COLO668 (cell line): Measurements from ENCODE around the gene LAYN.
A peak's percentile ranks its signal among the peaks of the same experiment; 100 is the strongest.

ENCODE experiments used
- DNase-seq: peaks from one replicate; lab custom pipeline; 2025; ENCODE audit not compliant: unreplicated experiment; lab: John Stamatoyannopoulos, UW

LAYN gene

GRCh38 chr11:111561306-111561705, 20.8 kb downstream of the LAYN start:
- no peak for DNase-seq

- DNase-seq = no peak
Measured at GRCh38 chr11:111561791-111562325, 21.3 kb downstream of the LAYN start.

- no peak for DNase-seq
Measured at GRCh38 chr11:111562692-111563389, 22.3 kb downstream of the LAYN start.

GRCh38 chr11:111565114-111565720, 24.7 kb downstream of the LAYN start:
- peak; percentile 44 for DNase-seq

- DNase-seq = no peak
Measured at GRCh38 chr11:111566324-111566723, 25.8 kb downstream of the LAYN start.

- no peak for DNase-seq
Measured at GRCh38 chr11:111569476-111569875, 29.0 kb downstream of the LAYN start.

GRCh38 chr11:111570796-111571195, 30.3 kb downstream of the LAYN start:
- no peak for DNase-seq

- no peak for DNase-seq
Measured at GRCh38 chr11:111571829-111572501, 31.4 kb downstream of the LAYN start.

- DNase-seq = no peak
Measured at GRCh38 chr11:111572581-111572980, 32.1 kb downstream of the LAYN start.

- DNase-seq = no peak
Measured at GRCh38 chr11:111573821-111574249, 33.3 kb downstream of the LAYN start.

- no peak for DNase-seq
Measured at GRCh38 chr11:111574373-111575225, 34.1 kb downstream of the LAYN start.

- DNase-seq = no peak
Measured at GRCh38 chr11:111575740-111576139, 35.2 kb downstream of the LAYN start.

GRCh38 chr11:111577821-111578220, 37.3 kb downstream of the LAYN start:
- no peak for DNase-seq

GRCh38 chr11:111581341-111581740, 40.8 kb downstream of the LAYN start:
- DNase-seq = no peak

- DNase-seq = no peak
Measured at GRCh38 chr11:111582163-111582562, 41.6 kb downstream of the LAYN start.

GRCh38 chr11:111582881-111583280, 42.4 kb downstream of the LAYN start:
- DNase-seq = no peak

- DNase-seq = no peak
Measured at GRCh38 chr11:111585371-111585770, 44.9 kb downstream of the LAYN start.

- peak; percentile 39 for DNase-seq
Measured at GRCh38 chr11:111586388-111586831, 45.9 kb downstream of the LAYN start.

GRCh38 chr11:111589114-111589513, 48.6 kb downstream of the LAYN start:
- no peak for DNase-seq

- no peak for DNase-seq
Measured at GRCh38 chr11:111589886-111590499, 49.5 kb downstream of the LAYN start.
